ENCODE results near the gene SPATA2L. TPM values are rescaled to one million over a fixed set of nuclear protein-coding genes. Genes with fewer than 3 reads are reported as not detected.
"Not testable (repeated sequence)": the region's sequence is repeated elsewhere in the genome, so short reads cannot be mapped to it uniquely, and the experiment has no call there.

Gene SPATA2L
- total RNA-seq, 1 donor from 2014 or later = 32.7 TPM

DNA sequence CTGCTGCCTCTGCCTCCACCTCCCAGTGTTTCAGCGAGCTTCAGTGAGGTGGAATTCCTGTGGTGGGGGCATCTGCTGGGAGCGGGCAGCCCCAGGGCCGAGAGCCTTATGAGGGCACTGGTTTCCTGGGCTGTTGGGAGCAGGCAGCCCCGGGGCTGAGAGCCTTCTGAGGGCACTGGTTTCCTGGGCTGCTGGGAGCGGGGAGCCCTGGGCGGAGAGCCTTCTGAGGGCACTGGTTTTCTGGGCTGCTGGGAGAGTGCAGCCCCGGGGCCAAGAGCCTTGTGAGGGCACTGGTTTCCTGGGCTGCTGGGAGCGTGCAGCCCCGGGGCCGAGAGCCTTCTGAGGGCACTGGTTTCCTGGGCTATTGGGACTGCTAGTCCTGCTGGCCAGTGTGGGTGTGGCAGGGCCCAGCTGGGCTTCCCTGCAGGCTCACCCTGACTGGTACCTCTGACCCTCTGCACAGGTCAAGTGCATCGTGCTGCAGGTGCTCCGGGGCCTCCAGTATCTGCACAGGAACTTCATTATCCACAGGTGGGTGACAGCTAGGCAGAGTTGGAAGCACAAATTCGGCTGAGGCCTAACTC lies 9.4 kb downstream of the SPATA2L start:
- DNase-seq (ENCODE audit: extremely low read depth, low read depth, low spot score) = no peak

DNA sequence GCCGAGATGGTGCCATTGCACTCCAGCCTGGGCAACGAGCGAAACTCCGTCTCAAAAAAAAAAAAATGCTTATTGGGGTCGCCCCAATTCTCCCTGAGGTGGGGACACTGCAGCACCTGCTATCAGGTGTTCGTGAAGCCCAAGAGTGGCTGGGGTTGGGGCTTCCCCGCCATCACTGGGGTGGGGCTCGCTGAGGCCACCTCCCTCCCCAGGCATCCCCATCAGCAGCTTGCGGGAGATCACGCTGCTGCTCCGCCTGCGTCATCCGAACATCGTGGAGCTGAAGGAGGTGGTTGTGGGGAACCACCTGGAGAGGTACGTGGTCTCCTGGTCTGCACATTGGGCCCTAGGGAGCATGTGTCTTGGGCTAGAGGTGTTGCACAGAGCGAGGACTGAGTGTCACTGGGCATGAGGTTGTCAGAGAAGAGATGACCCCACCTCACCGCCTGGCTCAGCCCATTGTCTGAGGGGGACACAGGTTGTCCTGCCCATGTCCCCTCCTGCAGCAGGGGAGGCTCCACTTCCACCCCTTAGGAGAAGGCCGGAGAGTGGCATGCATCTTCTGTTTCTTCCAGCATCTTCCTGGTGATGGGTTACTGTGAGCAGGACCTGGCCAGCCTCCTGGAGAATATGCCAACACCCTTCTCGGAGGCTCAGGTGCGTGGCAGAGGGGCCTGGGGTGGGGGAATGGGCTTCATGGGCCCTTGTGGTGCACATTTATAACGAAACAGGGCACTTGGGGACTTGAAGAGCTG lies 10.1 kb downstream of the SPATA2L start:
- DNase-seq (ENCODE audit: extremely low read depth, low read depth, low spot score) = no peak

DNA sequence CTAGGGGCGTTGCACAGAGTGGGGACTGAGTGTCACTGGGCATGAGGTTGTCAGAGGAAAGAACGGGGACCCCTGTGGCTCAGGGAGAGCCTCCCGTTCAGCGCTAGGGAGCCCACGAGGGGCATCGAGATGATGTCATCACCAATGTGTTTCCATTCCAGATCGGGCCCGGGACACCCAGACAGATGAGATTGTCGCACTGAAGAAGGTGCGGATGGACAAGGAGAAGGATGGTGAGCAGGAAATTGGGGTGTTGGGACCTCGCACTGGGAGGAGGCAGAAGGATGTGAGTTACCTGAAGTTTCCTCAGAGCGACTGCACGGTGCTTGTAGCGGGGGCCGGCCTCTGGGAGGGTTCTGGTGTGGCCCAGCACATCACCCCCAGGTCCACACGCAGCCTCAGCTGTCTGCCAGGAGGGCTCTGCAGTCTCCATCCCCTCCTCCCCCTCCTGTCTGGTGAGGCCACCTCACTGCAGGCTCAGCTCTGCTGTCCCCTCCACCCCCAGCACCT lies 11.1 kb downstream of the SPATA2L start:
- DNase-seq (ENCODE audit: extremely low read depth, low read depth, low spot score) = no peak

DNA sequence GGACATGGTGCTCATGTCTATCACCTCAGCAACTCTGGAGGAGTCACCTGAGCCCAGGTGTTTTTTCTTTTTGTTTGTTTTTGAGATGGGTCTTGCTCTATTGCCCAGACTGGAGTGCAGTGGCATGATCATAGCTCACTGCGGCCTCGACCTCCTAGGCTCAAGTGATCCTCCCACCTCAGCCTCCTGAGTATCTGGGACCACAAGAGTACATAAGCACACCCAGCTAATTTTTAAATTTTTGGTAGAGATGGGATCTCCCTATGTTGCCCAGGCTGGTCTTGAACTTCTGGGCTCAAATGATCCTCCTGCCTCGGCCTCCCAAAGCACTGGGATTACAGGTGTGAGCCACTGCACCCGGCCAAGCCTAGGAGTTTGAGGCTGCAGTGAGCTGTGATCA lies 11.9 kb downstream of the SPATA2L start:
- DNase-seq (ENCODE audit: extremely low read depth, low read depth, low spot score) = not testable (repeated sequence)

DNA sequence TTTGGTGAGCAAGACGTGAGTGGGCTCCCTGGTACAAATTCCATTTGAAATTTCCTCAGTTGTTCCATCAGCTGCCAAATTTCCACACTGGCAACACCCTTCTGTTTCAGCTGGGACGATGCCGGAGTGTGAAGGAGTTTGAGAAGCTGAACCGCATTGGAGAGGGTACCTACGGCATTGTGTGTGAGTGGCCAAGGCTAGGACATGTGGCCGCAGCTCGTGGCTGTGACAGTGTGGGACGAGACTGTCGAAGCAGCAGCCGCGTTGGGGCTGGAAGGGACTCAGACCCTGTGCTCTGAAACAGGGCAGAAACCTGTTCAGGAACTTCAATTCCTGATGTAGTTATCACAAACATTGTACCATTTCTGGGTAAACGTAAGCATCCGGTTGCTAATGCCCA lies 12.4 kb downstream of the SPATA2L start:
- no peak for DNase-seq (ENCODE audit: extremely low read depth, low read depth, low spot score)

DNA sequence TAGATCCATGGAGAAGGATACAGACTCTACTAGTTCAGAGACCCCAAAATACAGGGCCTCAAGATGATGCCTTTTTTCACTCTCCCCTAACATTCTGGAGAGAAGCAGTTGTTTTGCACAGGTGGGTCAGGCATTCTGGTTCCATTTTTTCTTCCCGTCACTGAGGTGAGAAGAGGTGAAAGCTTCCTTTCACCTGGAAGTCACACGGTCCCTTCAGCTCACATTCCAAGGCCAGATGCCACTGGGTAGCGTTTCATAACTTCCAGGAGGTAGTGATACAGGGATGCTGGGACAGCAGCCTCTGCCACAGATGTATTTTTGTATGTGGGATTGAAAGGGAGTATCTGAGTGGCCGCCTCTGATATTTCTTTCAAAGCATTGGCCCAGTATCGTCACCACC lies 13.1 kb downstream of the SPATA2L start:
- no peak for DNase-seq (ENCODE audit: extremely low read depth, low read depth, low spot score)

DNA sequence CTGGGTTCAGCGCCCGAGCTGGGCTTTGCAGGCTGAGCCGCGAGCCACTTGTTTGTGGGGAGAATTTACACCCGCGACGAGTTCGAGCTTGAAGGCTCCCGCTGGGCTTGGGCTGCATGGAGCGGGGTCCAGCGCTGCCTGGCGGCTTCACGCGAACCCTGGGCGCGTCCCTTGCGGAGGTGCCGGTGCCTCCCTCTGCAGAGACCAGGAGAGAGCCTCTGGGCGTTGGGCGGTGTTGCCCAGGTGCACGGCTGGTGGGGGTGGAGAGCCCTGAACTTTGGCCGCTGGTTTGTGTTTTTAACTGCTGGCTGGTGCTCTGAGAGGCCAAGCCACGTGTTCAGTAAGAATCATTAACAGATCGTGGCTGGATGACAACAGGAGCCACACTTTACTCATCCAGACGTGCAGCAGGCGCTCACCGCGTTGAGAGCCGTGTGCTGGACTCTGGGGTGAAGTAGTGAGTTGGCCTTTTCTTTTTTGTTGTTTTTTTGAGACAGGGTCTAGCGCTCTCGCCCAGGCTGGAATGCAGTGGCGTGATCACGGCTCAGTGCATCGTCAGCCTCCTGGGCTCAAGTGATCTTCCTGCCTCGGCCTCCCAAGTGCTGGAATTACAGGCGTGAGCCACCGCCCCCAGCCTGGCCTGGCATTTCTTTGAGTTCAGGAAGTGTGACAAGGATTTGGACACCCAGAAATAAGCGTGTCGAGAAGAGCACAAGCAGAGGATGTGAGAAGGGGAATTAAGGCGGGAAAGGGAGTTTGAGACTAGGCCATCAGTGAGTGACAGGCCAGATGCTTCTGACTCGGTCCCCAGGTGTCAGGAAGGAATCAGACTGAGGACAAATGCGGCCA lies 14.2 kb downstream of the SPATA2L start:
- no peak for DNase-seq (ENCODE audit: extremely low read depth, low read depth, low spot score)

DNA sequence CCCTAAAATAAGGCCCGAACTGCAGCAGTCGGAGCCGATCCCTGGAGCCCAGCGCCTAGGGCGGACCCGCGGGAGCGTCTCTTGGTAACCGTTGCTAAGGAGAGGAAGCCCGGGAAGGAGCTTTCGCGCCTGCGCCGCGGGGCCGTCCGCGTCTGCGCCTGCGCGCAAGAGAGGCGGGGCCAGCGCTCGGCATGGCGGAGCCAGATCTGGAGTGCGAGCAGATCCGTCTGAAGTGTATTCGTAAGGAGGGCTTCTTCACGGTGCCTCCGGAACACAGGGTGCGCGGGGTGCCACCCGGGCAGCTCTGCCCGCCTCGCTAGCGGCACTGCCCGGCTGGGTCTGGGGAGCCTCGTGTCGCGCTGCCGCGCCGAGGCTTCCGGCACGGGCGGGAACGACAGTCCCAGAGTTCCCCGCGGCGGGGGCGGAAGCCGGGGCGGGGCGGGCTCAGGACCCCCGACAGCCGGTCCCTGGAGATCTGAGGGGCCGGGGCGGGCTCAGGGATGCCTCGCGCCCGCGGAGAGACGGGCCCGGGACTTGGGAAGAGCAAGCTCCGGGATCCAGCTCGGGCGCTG lies 14.9 kb downstream of the SPATA2L start, which contains the start of gene CDK10:
Gene CDK10, plus strand, starts transcription at position 170 of the 572 bp plus-strand sequence. Its CDS starts 22 bp downstream, at position 192.
- DNase-seq (ENCODE audit: extremely low read depth, low read depth, low spot score) = no peak

DNA sequence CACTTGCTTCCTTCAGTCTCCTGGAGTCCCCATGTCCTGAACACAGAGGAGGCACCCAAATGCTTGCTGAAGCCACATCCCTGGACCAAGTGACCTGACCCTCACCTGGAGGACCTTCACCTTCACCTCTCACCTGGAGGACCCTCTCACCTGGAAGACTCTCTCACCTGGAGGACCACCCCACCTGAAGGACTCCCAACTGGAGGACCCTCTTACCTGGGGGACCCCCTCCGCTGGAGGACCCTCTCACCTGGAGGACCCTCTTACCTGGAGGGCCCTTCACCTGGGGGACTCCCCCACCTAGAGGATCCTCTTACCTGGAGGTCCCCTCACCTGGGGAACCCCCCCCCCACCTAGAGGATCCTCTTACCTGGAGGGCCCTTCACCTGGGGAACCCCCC lies 15.6 kb downstream of the SPATA2L start:
- DNase-seq (ENCODE audit: extremely low read depth, low read depth, low spot score) = no peak

DNA sequence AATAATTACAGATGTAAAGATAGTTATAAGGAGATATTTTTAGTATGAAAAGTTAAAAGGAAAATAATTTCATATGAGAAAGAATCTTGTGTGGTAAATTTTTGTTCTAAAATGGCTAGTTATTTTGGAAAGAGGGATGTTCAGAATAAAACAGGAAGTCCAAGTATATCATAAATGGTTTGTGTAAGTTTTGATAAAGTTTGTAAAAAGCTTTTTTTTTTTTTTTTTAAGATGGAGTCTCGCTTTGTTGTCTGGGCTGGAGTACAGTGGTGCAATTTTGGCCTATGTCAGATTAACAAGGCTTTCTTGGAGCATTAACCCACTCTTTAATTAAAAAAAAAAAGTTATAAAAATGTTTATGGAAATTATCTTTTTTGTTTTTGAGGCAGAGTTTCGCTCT lies 23.2 kb downstream of the SPATA2L start:
- DNase-seq (ENCODE audit: extremely low read depth, low read depth, low spot score) = no peak

DNA sequence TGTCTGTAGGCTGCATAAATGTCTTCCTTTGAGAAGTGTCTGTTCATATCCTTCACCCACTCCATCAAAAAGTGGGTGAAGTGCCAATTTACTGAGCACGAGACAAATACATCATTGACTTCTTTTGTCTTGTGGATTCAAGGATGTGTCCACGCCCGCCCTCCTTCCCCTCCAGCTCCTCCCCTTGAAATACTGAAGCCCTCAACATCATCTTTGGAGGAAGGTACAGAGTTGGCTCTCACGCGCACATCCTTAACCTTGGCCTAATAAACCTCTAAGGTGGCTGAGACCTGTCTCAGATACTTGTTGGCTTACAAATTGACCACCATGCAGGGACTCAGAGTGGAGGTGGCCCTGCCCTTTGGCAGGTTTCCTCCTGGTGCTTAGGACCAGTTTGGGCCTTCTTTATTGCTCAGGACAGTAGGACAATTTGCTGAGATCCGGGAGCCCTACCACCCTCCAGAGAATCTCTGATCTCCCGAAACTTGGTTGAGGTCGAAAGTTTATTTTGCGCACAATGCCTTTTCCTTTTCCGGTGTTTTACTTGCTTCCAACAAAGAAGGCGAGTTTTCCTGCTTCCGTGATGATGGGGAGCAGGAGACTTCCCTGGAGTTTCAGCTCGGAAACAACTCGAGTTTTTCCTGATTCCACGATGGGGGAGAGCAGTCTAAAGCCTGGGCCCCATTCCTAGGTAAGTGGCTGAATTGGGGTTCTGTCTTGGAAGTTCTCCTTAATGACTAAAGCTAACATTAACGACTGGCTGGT lies 29.1 kb downstream of the SPATA2L start:
- no peak for DNase-seq (ENCODE audit: extremely low read depth, low read depth, low spot score)

DNA sequence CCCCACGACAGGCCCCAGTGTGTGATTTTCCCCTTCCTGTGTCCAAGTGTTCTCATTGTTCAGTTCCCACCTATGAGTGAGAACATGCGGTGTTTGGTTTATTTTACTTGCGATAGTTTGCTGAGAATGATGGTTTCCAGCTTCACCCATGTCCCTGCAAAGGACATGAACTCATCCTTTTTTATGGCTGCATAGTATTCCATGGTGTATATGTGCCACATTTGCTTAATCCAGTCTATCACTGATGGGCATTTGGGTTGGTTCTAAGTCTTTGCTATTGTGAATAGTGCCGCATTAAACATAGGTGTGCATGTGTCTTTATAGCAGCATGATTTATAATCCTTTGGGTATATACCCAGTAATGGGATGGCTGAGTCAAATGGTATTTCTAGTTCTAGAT lies 29.9 kb downstream of the SPATA2L start:
- DNase-seq (ENCODE audit: extremely low read depth, low read depth, low spot score) = not testable (repeated sequence)

DNA sequence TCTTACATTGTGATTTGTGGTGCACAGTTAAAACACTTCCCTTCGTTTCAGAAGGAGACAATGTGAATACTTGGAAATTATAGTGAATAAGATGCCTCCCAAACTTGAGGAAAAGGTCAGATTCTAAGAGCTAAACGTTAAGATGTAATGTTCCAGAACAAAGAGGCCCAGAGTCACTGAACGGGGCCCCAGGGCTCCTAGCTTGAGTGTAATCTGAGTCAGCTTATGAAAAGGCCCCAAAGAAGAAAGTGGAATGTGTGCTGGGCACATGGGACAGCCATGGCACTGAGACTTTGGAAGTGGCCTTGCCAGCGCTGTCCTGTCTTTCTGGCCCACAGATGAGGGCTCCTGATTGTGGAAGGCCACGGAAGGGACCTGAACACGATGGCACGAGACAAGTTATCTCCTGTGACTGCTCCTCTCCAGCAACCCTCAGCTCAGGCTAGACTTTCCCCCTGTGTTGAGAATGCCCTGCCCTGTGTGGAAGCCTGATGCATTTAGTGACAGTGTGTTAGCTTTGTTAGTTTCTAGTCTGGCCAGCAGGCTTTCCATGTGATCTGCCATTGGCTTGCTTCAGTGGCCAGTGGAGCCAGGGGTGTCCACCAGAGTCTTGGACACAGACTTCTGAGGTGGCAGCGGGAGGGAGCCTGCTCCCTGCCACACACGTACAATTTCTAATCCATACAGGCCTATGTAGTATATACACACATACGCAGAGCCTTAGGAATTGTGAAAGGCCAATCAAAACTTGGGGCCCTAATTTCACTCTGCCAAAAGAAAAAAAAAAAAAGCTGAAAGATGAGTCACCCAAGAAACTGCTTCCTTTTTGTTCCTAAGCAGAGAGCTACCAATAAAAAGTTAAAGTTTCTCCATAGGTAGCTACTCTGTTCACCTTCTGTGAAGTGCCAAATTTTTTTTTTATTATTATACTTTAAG lies 30.7 kb downstream of the SPATA2L start:
- DNase-seq (ENCODE audit: extremely low read depth, low read depth, low spot score) = no peak

DNA sequence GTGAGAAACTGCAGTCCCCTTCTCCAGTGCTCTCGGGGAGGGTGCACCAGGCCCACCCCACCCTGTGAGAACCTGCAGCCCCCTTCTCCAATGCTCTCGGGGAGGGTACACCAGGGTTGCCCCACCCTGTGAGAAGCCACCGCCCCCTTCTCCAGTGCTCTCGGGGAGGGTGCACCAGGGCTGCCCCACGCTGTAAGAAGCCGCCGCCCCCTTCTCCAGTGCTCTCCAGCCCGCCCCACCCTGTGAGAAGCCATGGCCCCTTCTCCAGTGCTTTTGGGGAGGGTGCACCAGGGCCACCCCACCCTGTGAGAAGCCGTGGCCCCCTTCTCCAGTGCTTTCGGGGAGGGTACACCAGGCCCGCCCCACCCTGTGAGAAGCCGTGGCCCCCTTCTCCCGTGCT lies 31.8 kb downstream of the SPATA2L start:
- no peak for DNase-seq (ENCODE audit: extremely low read depth, low read depth, low spot score)

DNA sequence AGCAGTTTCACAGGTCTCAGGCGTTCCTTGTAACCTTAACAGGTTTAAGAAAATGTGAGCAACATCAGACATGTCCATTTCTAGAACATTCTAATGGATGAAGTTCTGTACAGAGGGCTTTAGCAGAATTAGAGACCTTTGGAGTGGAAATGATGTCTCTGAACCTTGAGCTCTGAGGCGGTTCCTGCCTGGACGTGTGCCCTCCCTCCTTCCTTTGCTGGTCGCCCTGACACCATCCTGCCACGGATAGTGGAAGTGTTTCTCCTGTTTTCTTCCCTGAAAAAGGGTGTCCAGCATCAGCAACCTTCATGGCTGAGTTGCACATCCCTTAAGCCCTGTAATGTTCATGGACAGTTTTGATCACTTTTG lies 32.7 kb downstream of the SPATA2L start:
- DNase-seq (ENCODE audit: extremely low read depth, low read depth, low spot score) = no peak

DNA sequence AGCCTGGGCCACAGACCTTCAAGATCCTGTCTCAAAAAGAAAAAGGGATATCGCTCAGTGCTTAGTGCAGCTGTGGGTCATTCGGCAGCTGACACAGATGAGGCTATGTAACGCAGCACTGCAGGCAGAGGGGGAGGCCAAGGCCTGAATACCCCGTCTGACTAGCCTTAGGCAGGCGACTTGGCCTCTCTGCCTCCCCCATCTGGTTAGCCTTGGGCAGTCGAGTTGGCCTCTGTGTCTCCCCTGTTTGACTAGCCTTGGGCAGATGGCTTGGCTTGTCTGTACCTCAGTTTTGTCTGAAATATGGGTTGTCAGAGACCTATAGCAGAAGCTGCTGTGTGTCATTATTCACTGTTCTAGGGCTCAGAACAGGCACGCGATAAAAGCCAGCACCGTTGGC lies 33.9 kb downstream of the SPATA2L start:
- DNase-seq (ENCODE audit: extremely low read depth, low read depth, low spot score) = no peak

DNA sequence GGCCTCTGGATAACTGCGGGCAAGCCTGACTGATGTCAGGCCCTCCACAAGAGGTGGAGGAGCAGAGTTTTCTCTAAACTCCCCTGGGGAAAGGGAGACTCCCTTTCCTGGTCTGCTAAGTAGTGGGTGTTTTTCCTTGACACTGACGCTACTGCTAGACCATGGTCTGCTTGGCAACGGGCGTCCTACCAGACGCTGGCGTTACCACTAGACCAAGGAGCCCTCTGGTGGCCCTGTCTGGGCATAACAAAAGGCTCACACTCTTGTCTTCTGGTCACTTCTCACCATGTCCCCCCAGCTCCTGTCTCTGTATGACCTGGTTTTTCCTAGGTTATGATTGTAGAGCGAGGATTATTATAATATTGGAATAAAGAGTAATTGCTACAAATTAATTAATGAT lies 34.5 kb downstream of the SPATA2L start:
- DNase-seq (ENCODE audit: extremely low read depth, low read depth, low spot score) = not testable (repeated sequence)

DNA sequence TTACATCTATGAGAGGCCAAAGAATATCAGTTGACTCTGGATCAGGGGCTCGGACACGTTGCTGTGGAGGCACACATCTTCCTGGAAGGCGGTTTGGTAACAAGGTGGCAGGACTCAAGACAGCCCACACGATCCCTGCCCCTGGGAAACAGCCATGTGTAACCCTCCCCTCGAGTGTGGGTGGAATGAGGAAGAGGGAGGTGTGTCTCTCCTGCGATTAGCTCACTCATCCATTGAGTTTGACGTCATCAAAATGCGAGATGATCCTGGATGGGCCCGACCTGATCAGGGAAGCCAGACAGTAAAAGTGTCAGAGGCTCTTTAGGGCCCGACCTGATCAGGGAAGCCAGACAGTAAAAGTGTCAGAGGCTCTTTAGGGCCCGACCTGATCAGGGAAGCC lies 37.3 kb downstream of the SPATA2L start:
- DNase-seq (ENCODE audit: extremely low read depth, low read depth, low spot score) = not testable (repeated sequence)

DNA sequence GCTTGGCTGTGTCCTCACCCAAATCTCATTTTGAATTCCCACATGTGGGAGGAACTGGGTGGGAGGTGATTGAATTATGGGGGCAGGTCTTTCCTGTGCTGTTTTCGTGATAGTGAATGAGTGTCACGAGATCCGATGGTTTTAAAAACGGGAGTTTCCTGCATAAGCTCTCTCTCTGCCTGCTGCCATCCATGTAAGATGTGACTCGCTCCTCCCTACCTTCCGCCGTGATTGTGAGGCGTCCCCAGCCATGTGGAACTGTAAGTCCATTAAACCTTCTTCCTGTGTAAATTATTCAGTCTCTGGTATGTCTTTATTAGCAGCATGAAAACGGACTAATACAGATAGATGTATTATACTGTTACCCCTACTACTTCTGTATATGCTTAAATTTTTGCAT lies 40.3 kb downstream of the SPATA2L start:
- no peak for DNase-seq (ENCODE audit: extremely low read depth, low read depth, low spot score)

All from glomerular endothelial cell (primary cell).